ENCODE data around the gene ANO6.

- TF ChIP-seq CTCF (conservative IDR thresholded peaks at IDR 0.05) = no peak
- TF ChIP-seq EZH2 (IDR thresholded peaks at IDR 0.05; ENCODE audit: low read depth) = no peak
Observed at GRCh38 chr12:45356822-45357538, 141.1 kb downstream of the ANO6 start.
